ENCODE data around the gene XPO1.
"Not testable (repeated sequence)": the region's sequence is repeated elsewhere in the genome, so short reads cannot be mapped to it uniquely, and the experiment has no call there.

XPO1 gene

GRCh38 chr2:61469424-61470121 is 68.6 kb downstream of the XPO1 start:
- in situ Hi-C loops (cut with MboI; ENCODE audit: low sequenced_read_pairs), result no loop called here

- in situ Hi-C loops (cut with MboI; ENCODE audit: low sequenced_read_pairs), result not testable (repeated sequence)
These were observed 69.9 kb downstream of the XPO1 start for GRCh38 chr2:61468231-61468630.

- in situ Hi-C loops (cut with MboI; ENCODE audit: low sequenced_read_pairs), result no loop called here
These were observed 73.1 kb downstream of the XPO1 start for GRCh38 chr2:61465045-61465444.

GRCh38 chr2:61463769-61464475 is 74.2 kb downstream of the XPO1 start:
- in situ Hi-C loops (cut with MboI; ENCODE audit: low sequenced_read_pairs), result no loop called here

GRCh38 chr2:61461404-61461803 is 76.8 kb downstream of the XPO1 start:
- in situ Hi-C loops (cut with MboI; ENCODE audit: low sequenced_read_pairs), result no loop called here

GRCh38 chr2:61460163-61460562 is 78.0 kb downstream of the XPO1 start:
- in situ Hi-C loops (cut with MboI; ENCODE audit: low sequenced_read_pairs), result no loop called here

- in situ Hi-C loops (cut with MboI; ENCODE audit: low sequenced_read_pairs), result no loop called here
These were observed 81.3 kb downstream of the XPO1 start for GRCh38 chr2:61456746-61457420.

- in situ Hi-C loops (cut with MboI; ENCODE audit: low sequenced_read_pairs), result no loop called here
These were observed 81.9 kb downstream of the XPO1 start for GRCh38 chr2:61456070-61456745.

GRCh38 chr2:61454972-61455371 is 83.2 kb downstream of the XPO1 start:
- in situ Hi-C loops (cut with MboI; ENCODE audit: low sequenced_read_pairs), result not testable (repeated sequence)

GRCh38 chr2:61454383-61454782 is 83.8 kb downstream of the XPO1 start:
- in situ Hi-C loops (cut with MboI; ENCODE audit: low sequenced_read_pairs), result no loop called here

GRCh38 chr2:61452392-61452791 is 85.8 kb downstream of the XPO1 start:
- in situ Hi-C loops (cut with MboI; ENCODE audit: low sequenced_read_pairs), result no loop called here

- in situ Hi-C loops (cut with MboI; ENCODE audit: low sequenced_read_pairs), result no loop called here
These were observed 87.0 kb downstream of the XPO1 start for GRCh38 chr2:61451178-61451577.

- in situ Hi-C loops (cut with MboI; ENCODE audit: low sequenced_read_pairs), result no loop called here
These were observed 88.0 kb downstream of the XPO1 start for GRCh38 chr2:61450144-61450543.

GRCh38 chr2:61448229-61448628 is 89.9 kb downstream of the XPO1 start:
- in situ Hi-C loops (cut with MboI; ENCODE audit: low sequenced_read_pairs), result no loop called here

GRCh38 chr2:61446971-61447370 is 91.2 kb downstream of the XPO1 start:
- in situ Hi-C loops (cut with MboI; ENCODE audit: low sequenced_read_pairs), result not testable (repeated sequence)

GRCh38 chr2:61443342-61444041 is 94.7 kb downstream of the XPO1 start:
- in situ Hi-C loops (cut with MboI; ENCODE audit: low sequenced_read_pairs), result no loop called here

- in situ Hi-C loops (cut with MboI; ENCODE audit: low sequenced_read_pairs), result no loop called here
These were observed 98.7 kb downstream of the XPO1 start for GRCh38 chr2:61439241-61440002.

- in situ Hi-C loops (cut with MboI; ENCODE audit: low sequenced_read_pairs), result no loop called here
These were observed 99.5 kb downstream of the XPO1 start for GRCh38 chr2:61438670-61439069.

- in situ Hi-C loops (cut with MboI; ENCODE audit: low sequenced_read_pairs), result no loop called here
These were observed 101.0 kb downstream of the XPO1 start for GRCh38 chr2:61437170-61437569.

- in situ Hi-C loops (cut with MboI; ENCODE audit: low sequenced_read_pairs), result no loop called here
These were observed 102.1 kb downstream of the XPO1 start for GRCh38 chr2:61436092-61436491.

Measured in HL-60/S4 (cell line).